CD4-positive, alpha-beta T cell treated with Interleukin-17A for 4 hours (primary cell): ENCODE measurements around the gene PIM2.

ENCODE experiments used
- DNase-seq: peaks from one replicate; pipeline ENCODE4 v3.0.0-alpha.2; 2020; ENCODE audit warnings: mixed read lengths

Gene PIM2

DNA sequence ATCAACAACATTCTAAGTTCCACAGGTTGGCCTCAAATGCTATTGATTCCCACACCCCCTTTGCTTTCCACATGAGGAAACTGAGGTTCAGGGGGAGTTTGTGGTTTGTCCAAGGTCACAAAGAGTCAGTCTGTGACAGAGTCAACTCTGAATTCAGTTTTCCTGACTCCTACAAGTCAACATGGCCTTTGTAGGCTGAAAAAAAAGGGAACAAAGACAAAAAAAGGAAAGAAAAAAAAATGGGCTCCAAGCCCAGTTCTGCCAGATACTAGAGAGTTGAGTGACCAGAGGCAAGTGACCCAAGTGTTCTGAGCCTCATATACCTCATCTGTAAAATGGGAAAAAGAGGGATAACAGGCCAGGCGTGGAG is 16.5 kb upstream of the PIM2 start:
- no peak for DNase-seq

DNA sequence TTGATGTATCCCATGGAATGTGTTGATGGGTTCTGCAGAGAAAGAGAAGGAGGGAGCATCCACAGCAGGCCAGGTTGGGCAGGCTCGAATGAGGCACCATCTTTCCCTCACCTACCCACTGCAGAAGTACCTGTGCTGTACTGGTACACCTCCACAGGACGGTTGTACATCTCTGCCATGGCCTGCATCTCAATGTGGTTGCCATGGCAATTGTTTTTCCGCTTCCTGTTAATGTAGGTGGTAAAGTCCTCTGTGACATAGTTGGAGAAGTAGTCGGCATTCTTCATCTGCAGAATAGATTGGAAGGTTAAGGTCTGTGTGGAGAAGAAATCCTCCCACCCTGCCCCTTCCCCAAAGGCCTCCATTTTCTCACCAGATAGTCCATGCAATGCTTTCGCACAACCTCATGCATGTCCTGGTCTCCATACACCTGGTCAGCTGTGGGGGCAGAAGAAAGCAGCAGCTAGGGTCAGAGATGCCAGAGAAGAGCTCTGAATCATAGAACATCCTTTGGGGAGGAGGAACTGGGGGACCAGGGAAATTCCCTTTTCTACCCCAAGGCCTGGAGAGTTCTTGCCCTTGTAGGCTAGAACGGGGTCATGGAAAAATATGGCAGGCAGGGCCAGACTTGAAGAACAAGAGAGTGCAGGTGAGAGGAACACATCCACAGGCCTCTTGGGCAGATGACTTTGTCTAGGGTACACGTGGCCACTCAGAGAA is 15.9 kb upstream of the PIM2 start:
- peak; percentile 47 for DNase-seq

DNA sequence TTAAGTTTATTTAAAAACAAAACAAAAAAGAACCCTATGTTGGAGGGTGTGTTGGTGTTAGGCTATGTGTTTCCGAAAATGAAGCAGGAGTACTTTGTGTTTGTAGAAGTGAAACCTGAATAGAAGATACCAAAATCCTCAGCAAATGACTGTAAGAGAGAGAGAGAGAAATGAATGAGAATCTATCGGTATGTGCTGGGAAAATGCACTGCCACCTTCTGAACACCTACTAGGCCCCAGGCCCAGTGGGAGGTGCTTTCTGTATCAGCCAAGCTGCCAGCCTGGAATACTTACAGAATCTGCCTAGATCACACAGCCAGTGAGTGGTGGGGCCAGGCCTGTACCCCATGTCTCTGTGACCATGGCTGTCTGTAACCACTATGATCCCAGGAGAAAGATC is 14.9 kb upstream of the PIM2 start:
- DNase-seq: no peak

DNA sequence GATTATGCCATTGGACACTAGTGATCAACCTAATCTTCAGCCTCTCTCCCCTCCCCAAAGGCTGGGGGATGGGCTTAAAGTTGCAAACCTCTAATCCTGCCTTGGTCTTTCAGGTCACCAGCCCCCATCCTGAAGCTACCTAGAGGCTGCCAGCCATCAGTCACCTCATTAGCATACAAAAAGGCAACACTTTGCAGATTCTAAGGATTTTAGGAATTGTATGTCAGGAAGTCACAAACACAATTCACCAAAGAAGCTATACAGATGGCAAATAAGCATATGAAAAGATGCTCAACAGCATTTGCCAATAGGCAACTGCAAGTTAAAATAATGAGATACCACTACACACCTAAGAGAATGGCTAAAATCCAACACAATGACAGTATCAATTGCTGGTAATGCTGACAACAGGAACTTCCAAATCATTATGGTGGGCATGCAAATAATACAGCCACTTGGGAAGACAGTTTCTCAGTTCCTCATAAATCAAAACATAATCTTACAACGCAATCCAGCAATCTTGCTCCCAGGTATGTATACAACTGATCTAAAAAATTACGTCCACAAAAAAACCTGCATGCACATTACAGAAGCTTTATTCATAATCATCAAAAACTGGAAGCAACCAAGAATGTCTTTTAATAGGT is 9.0 kb upstream of the PIM2 start:
- no peak for DNase-seq

DNA sequence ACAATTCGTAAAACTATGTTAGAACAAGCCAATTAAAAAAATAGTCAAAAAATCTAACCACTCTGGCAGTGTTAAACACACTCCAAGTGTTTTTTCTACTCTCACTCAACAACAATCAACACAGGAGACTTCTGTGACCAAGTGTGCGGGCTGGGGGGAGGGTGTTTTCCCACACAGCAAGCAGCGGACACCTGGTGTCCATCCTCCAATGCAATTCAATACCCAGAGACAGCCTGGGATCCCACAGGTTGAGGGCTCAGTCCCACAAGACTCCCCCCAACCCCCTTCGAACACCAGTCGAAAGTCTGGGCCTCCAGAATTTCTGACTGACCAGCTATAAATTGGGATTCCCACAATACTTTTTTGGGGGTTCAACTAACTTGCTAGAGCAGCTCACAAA is 8.3 kb upstream of the PIM2 start:
- DNase-seq: no peak

DNA sequence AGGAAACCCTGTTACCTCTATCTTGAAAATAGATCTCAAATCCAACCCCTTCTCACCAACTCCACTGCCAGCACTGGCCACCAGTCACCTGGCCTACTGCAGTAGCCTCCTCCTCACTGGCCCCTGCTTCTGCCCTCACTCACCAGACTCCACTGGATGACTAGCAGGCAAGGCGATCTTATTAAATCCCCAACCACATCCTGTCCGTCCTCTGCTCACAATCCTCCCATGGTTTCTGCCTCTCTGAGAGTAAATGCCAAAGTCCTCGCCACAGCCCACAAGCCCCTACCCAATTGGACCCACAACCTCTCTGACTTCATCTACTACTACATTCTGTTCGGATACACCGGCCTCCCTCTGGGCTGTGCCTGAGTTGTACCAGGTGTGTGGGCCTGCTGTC is 5.4 kb upstream of the PIM2 start:
- DNase-seq: no peak

DNA sequence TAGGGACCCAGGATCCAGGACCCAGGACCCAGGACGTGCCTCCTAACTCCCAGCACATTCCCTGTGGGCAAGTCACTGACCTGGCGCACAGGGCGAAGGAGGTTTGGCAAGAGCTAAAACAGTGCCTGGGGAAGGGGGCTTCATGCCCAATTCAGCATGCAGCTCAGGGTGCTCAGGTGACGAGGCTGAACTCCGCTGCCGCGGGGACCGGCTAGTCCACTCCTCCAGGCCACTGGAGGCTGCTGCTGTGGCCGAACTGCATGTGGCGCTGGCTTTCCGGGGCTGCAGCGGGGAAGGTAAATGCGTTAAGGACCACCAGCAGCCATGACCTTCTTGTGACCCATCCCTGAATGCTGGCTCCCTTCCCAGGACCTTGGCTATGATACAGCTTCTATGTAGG is 4.9 kb upstream of the PIM2 start:
- no peak for DNase-seq

DNA sequence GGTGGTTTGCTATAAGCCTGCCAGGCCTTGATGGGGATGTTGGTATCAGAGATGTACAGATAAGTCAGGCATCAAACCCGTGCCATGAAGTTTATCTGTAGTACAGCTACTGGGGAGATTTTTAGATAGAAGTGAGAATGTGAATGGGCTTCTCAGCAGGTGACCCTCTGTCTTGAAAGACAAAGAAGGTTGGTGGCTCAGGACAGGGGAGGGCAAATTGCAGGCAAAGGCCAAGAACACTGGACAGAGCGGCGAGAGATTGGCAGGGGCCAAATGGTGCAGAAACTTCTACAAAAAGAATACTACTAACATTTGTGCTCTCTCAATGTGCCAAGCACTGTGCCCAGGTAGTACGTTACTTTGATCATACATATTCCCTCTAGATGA is 1.9 kb upstream of the PIM2 start:
- DNase-seq: no peak

DNA sequence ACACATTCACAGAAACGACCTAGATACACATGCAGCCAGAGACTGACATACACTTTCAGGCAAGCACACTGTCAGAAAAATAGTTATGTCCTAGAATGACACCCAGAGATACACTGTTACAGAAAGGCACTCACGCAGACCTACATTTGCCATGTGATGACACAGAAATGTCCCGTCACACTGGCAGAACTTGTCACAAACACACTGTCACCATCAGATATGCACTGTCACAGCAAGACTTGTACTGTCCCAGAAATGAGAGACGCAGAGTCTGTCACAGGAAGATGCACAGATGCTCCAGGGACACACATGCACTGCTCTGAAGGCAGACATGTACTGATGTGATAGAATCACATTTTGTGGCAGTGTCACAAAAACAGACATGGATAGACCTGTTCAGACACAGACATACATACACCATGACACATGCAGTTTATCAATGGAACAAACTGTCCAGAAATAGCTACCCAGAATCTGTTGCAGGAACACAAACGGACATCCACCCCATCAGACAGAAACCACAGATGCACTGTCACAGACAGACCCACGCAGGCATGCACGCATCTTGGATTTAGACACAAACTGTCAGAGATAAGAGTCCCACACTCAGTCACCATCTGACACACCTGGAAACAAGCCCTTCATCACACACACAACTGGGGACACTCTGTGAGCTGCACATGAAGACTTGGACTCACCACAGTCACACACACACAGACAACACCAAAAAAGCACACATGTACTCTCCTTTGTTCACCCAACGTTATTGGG is 1.3 kb upstream of the PIM2 start:
- peak; percentile 46 for DNase-seq

DNA sequence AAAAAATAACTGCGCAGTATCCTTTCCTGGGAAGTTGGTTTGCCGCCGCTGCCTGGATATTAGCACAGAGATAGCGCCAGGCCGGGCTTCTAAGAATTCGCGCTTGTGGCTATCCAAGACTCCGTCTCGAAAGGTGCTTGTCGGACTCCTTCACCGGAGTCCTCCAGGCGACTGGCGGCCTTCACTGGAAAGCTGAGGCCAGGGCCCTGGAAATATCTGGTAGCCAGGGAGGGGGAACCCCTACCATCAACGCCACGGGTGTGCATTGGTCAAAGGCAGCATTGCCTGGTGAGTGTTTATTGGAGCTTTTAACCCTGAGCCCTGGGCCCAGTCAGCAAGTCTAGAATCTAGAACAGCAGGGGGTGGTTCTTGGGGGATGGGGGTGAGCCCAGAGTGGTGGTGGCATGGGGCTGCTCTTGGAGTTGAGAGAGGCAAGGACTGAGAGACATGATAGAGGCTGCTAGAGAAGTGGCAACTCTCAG is 577 bp upstream of the PIM2 start:
- DNase-seq: peak; percentile 40

DNA sequence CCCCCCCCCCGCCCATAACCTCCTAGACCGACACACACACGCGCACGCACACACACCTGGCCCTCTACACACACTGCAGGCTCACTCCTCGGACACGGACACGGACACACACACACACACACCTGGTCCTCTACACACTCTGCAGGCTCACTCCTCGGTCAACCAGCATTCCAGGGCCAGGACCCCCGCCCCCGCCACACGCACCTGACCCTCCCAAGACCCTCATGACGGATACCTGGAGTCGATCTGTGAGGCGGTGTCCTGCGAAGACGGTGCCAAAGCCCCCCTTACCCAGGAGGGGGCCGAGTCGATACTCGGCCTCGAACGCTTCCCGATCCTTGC is 552 bp downstream of the PIM2 start:
- no peak for DNase-seq

DNA sequence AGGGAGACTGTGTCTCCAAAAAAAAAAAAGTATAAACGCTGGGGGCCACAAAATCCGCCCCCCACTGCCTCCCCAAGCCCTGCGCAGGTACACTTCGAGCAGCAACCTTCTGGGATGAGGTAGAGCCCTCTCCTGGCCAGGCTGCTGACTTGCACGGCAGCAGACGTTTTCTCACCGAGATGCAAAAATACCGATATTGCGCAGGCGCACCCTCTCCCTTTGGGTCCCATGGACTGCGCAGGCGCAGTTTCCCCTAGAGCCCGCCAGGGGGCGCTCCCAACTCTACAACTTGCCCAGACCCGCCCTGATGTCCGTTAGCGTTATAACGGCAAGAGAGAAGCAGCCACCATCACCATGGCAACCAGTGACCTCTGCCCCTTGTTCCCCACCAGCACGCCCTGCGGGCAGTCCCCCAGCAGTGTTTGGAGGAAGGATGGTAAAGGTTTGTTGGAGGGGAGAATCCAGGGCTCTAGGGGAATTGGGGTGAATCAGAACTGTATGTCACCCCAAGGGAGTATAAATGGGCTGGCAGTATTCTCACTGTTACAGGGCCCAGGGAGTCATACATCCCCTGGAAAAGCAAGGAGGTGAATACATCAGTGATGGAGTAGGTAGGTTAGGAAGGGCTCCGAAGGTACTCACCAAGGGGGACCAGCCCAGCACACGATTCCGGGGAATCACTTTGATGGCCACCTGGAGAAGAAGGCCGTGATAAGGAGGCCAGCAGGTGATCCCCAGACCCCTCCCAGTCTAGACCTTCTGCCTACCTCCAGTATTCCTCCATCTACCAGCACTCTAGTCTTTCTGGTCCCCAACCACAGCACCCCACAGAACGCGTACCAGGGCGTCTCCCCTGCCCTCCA is 1.5 kb downstream of the PIM2 start:
- DNase-seq: peak; percentile 90

DNA sequence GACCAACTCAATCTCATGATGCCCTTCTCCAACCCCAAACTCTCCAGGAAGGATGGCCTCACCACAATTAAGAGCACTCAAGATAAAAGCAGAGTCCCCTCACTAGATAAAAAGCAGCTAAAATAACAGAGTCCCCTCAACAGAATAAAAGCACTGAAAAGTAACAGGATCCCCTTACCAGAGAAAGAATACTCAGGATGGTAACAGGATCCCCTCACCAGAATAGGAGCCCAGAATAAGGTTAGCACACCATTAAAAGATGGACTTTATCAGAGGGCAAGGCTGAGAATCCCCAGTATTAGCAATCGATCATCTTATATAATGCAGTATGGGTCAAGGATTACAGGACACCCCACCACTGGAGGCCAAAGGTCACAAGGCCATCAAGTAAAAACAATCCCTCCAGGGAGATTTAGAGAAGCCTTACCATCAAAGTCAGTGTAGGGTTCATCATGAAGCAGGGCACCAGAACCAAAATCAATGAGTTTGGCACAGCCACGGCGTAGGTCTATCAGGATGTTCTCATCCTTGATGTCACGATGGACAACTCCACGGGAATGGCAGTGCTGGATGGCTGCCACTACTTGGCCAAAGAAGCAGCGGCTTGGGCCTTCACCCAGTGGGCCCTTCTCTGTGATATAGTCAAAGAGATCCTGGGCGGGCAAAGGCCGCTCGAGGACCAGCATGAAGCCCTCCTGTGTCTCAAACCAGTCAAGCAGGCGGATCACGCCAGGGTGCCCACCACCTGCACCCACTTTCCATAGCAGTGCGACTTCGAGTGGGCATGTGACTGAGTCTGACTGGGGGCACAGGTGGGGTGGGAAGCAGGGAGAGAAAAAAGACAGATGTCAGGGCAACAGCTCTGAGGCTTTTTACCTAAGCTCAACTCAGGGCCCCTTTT is 4.0 kb downstream of the PIM2 start:
- no peak for DNase-seq

DNA sequence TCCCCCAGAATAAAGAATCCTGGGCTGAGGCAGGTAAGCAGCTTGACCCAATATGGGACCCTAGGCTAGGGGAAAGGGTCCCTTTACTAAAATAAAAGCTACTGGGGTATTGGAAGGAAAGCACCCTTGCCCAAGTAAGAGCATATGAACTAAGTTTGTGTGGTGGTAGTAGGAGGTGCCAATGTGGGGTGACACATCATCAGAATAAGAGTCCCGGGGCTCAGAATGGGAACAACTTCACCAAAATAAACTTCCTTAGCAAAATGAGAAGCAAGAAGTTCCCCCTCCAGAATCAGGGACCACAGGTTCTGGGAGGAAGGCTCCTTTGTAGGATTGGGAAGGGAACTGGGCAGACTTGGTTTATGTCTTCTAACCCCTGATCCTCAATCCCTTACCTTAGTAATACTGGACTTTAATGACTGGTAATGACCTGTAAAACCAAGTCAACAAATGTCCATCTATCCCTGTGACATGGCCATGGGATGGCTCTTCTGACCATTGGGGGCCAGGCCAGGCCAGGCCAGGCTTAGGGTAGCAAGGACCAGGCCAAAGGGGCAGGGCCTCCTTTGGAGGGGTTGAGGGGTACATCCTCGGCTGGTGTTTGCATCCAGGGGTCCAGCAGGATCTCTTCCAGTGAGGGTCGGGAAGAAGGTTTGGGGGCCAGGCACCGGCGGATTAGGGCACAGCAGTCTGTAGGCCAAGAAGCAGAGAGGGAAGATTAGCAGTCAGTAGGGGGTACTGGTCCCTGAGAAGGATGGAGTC is 5.0 kb downstream of the PIM2 start:
- DNase-seq: no peak

DNA sequence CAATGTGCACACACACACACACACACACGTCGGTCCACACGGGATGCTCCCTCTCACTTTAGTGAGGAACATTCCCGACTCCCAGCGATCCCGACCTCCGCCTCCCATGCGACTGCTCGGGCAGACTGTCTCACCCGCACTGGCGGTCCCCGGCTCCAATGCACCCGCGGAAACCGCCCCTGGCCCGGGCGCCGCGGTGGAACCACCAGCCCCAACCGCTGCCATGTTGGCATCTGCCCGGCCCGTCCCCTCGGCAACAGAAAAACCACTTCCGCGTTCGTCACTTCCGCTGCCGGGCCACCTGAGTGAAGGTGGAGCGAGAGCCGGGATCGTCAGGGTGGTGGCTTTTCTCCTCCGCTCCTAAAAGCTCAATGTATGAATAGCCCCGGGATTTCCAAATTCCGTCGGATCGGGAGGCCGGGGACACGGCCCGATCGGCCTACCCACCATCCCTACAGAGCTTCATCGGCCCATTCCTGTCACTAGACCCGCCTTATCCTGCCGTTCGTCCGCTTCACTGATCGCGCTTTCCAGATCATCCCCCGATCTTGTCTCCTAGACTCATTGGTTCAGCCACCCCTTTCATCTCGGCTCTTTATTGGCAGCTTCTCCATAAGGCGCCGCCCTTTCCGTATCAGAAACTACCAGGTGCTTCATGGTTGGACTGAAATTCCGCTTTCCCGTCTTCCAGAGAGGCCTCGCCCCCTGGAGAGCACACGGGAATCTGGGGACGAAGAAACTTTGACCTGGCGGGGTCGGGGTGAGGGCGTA is 7.2 kb downstream of the PIM2 start, which contains the start of gene SLC35A2:
Gene SLC35A2, minus strand, starts transcription at position 235 of the 771 bp plus-strand sequence. Its CDS starts 10 bp downstream, at position 225.
- DNase-seq: peak; percentile 89

DNA sequence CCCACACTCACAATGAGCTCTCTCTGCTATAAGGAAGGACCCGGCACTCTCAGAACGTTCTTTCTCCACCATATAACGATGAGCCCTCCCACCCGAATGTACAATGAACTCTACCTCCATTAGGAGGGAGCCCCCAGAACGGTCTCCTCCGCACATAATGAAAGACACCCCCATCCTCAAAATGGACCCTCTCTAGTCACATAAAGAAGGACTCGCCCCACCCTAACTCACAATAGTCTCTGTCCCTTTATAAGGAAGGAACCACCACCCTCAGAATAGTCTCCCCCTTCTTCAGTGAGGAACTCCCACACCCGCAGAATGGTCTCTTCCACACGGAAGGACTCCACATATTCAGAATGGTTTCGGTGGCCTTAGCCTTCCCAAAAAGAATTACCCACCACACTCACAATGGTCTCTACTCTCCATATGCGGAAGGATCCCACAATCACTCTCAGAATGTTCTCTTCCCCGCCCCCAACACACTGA is 7.9 kb downstream of the PIM2 start:
- no peak for DNase-seq

DNA sequence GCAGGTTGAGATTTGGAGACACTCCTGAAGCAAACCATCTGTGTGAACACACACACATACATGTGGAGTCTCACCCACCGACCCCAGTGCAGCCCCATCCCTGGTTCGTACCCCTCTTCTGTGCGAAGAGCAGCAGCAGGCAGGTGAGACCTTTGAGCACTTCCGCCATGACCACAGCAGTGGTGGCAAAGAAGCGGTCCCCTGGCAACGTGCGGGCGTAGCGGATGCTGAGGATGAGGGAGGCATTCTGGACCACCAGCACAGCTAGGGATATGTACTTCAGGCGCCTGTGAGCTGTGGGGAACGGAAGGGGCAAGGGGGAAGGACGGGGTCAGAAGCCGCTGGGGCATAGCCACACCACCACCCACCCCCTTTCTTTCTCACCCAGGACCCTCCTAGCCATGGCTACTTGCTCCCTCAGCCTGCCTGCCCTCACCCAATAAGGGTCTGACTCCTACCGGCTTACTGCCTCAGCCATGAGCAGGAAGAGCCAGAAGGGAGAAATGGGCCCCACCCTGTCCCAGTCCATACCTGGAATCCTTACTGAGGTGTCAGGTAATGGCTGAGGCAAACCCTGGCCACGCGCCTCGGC is 9.0 kb downstream of the PIM2 start:
- no peak for DNase-seq

DNA sequence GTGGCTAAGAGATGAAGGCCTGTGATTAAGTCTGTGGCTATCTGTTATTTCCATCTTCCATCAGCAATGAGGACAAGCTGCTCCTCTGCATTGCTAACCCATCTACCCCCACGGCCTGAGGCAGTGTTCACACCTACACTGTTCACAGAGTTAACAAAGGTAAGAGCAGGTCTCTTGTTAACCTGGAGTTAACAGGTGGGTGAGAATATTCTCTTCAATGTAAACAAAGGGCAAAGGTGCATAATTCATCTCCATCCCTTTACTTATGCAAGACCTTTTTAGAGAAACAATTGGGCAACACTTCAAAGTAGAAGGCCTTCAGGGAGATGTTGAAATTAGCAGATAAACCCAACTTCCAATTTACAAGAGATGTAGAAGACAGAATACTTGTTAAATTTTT is 10.2 kb downstream of the PIM2 start:
- DNase-seq: no peak

DNA sequence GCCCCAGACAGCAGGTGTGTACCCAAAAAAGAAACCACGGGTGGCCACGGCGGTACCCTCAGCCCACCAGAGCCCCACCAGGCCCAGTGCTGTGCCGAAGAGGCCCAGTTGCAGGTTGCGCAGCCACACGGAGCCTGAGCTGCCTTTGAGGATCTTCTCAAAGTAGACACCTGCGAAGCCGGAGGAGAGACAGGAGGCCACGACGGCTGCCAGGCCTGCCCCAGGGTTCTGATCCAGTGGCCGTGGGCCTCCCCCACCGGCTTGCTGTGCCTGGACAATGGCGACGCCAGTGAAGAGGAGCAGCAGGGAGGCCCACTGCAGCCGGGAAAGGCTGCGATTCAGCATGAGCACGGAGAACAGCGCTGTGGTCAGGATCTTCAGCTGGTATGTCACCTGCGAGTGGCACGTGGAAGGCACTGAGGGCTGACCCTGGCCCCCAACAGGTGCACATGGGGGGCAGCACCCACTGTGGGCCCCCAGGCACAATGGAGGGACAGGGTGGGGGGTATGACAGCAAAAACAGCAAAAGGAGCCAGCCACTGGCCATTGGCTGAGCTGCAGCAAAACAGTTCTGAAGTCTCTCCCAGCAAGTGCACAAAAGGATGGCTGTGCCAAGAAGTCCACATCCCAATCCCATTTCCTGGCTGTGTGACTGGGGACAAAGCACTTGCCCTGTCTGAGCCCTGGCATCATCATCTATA is 13.6 kb downstream of the PIM2 start:
- DNase-seq: no peak
